Prostate gland (tissue), 2 donors: ENCODE results near the gene GALNTL6. TPM values are rescaled to one million over a fixed set of nuclear protein-coding genes. Genes with fewer than 3 reads are reported as not detected.

Experiments used
- DNase-seq: peaks from one replicate; pipeline ENCODE4 v3.0.0-alpha.2; 2019; ENCODE audit warnings: low spot score
- H3K27ac ChIP-seq, 2 donors: fragments of 200-600 bp; sonication (generic); 2 replicates each; pipeline ENCODE4 v1.5.1; 2017 to 2019
- H3K27me3 ChIP-seq: fragments of 200-600 bp; sonication (generic); replicated peaks from 2 replicates; pipeline ENCODE4 v1.5.1; 2019; ENCODE audit not compliant: insufficient read depth
- H3K36me3 ChIP-seq, 2 donors: fragments of 200-600 bp; sonication (generic); 1 replicate in 1 of 2; 2 replicates in 1 of 2; pipeline versions ENCODE4 v1.5.1 to v1.8.1; 2017 to 2019
- H3K4me1 ChIP-seq: fragments of 200-600 bp; sonication (generic); replicated peaks from 2 replicates; pipeline ENCODE4 v1.5.1; 2019
- H3K4me3 ChIP-seq, 2 donors: fragments of 200-600 bp; sonication (generic); 2 replicates each; pipeline ENCODE4 v1.5.1; 2017 to 2019
- H3K9me3 ChIP-seq: fragments of 200-600 bp; sonication (generic); 2 replicates; pipeline ENCODE4 v1.5.1; 2017
- POLR2A ChIP-seq: fragments of 450-650 bp; IDR thresholded peaks from one replicate; pipeline ENCODE4 v1.6.1; 2016; ENCODE audit warnings: antibody characterized with exemption, mild to moderate bottlenecking
- POLR2AphosphoS5 ChIP-seq: sonication (generic); formaldehyde crosslinking; IDR thresholded peaks from one replicate; pipeline ENCODE4 v1.6.1; 2017; ENCODE audit warnings: antibody characterized with exemption
- WGBS: methylation state at CpG from one replicate; pipeline ENCODE4 v1.1.5; 2018; 5-methylcytosine and 5-hydroxymethylcytosine counted together
- intact Hi-C: fragments of 100-400 bp; cut with DNase I; formaldehyde crosslinking; loops from one replicate; pipeline ENCODE4 v1.14.2; 2022
- total RNA-seq, 2 donors: library from RNA; depleted of rRNA; stranded (reverse); fragments of >200 nt; gene quantifications; one replicate each; pipeline ENCODE4 v1.1.0, GENCODE V29; 2016
- TF ChIP-seq, protein P1 (sequence below), 4 experiments: fragments of 200-600 bp in 2 of 4; fragments of 450-650 bp in 2 of 4; sonication (generic) in 2 of 4; IDR thresholded peaks; 1 replicate in 3 of 4; 2 replicates in 1 of 4; pipeline ENCODE4 v1.5.1; 2016 to 2019; ENCODE audit warnings: antibody characterized with exemption in 4 of 4, mild to moderate bottlenecking in 2 of 4, moderate library complexity in 2 of 4

Gene GALNTL6
- total RNA-seq, 2 donors from 2014 or later = 0.23 to 0.85 TPM

DNA sequence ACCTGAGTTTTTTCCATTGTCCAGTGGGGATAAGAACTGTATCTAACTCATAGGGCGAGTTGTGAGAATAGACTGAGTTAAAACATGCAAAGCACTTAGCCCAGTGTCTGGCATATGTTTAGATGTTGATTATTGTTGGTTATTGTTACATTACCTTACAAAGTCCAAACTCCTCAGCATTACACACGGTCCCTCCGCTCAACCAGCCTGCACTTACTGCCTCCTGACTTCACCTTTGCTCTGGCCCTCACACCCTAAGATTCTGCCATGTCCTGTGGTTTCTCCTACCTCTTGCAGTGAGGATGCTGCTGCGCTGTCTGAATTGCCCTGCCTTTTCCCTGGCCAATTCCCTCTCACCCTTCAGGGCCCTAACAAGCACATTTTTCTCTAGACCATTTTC is 1053.2 kb downstream of the GALNTL6 start:
- Histone ChIP-seq H3K27ac (no peak overlapping the region), H3K27me3 (no peaks in the 10 kb centered on the region), H3K4me1 (no peaks in the 10 kb centered on the region), H3K36me3 (no peaks in the 10 kb centered on the region), H3K9me3 (no peaks in the 10 kb centered on the region), H3K4me3 (no peak overlapping the region)
- TF ChIP-seq POLR2AphosphoS5 (no peak), POLR2A (no peak)
- TF ChIP-seq, protein P1, sequence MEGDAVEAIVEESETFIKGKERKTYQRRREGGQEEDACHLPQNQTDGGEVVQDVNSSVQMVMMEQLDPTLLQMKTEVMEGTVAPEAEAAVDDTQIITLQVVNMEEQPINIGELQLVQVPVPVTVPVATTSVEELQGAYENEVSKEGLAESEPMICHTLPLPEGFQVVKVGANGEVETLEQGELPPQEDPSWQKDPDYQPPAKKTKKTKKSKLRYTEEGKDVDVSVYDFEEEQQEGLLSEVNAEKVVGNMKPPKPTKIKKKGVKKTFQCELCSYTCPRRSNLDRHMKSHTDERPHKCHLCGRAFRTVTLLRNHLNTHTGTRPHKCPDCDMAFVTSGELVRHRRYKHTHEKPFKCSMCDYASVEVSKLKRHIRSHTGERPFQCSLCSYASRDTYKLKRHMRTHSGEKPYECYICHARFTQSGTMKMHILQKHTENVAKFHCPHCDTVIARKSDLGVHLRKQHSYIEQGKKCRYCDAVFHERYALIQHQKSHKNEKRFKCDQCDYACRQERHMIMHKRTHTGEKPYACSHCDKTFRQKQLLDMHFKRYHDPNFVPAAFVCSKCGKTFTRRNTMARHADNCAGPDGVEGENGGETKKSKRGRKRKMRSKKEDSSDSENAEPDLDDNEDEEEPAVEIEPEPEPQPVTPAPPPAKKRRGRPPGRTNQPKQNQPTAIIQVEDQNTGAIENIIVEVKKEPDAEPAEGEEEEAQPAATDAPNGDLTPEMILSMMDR (IDR thresholded peaks at IDR 0.05) = no peak
- intact Hi-C loops = no loop called here
- WGBS = 95% methylated on average over 4 of the region's 4 CpGs
- no peak for DNase-seq

DNA sequence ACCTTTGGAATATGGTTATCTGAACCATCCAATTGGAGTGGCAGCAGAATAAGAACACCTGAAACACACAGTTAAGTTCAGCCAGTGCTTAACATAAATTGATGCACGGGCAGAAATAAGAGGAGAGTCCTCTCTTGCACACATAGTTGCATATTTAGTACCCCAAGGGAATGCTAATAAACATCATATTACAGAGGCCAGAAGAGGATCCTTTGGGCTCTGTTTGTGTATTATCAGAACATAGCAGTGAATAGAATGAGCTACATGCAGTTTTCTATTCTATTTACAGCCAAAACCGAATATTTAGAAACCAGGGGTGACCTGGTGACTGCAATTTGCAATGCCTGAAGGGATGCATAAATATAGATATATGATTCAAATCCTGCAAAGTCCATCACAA is 1054.6 kb downstream of the GALNTL6 start:
- intact Hi-C loops = no loop called here
- Histone ChIP-seq H3K27ac (no peak overlapping the region), H3K27me3 (no peaks in the 10 kb centered on the region), H3K36me3 (no peaks in the 10 kb centered on the region), H3K4me1 (no peaks in the 10 kb centered on the region), H3K4me3 (no peak overlapping the region), H3K9me3 (no peaks in the 10 kb centered on the region)
- WGBS = 32% methylated on average over 2 of the region's 2 CpGs
- TF ChIP-seq POLR2A (no peak), POLR2AphosphoS5 (no peak)
- TF ChIP-seq, protein P1 (IDR thresholded peaks at IDR 0.05) = no peak
- no peak for DNase-seq

DNA sequence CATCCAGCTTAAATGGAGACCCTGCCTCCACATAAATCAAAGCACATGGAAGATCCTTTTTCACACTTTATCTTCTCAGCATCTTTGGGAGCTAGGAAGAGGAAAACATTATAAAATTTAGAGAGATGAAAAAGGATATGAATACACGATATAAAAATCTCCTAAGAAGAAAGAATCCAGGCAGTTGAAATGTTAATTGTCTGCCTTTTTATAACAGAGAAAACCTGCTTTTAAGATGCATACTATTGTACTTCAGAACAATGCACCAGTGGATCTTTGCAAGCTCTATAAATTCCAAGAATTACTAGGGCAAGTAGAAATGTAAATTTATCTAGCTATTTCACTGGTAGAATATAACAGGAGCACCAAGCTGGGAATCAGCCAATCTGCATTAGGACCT is 1055.1 kb downstream of the GALNTL6 start:
- intact Hi-C loops = no loop called here
- Histone ChIP-seq H3K36me3 (no peaks in the 10 kb centered on the region), H3K27ac (no peak overlapping the region), H3K9me3 (no peaks in the 10 kb centered on the region), H3K27me3 (no peaks in the 10 kb centered on the region), H3K4me3 (no peak overlapping the region), H3K4me1 (no peaks in the 10 kb centered on the region)
- 13% methylated on average over 1 of the region's 1 CpG for WGBS
- DNase-seq = no peak
- TF ChIP-seq POLR2AphosphoS5 = no peak
- TF ChIP-seq, protein P1 (IDR thresholded peaks at IDR 0.05) = no peak
- no peak for TF ChIP-seq POLR2A

DNA sequence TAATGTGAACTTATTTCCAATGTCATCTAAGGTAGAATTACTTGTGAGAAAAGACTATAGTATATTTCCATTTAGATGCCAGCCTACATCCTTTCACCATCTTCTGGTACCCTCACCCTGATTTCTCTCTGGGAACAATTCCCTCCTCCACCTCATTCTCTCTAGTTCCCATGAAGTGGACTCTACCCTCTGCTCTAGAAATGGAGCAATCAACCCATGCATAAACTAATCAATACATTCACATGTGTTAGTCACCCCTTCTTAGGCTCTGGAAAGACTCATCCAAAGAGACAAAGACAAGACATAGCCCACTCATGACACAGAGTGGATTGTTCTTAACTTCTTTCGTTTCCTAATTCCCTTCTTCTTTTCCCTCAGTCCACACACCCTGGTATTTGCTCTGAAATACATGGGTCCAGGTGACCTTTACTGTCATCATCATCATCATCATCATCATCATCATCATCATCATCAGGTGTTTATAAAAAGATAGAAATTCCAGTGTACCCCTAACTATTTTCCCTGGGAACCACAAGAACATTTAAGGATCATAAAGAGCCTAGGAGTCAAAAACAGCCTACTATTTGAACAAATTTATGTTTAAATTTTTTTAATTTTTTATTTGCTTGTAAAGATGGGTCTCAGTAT is 1056.5 kb downstream of the GALNTL6 start:
- H3K4me1 ChIP-seq = no peaks in the 10 kb centered on the region
- no peak for DNase-seq
- intact Hi-C loops = no loop called here
- TF ChIP-seq POLR2A (no peak), POLR2AphosphoS5 (no peak)
- TF ChIP-seq, protein P1 (IDR thresholded peaks at IDR 0.05) = no peak
- H3K27me3 ChIP-seq = no peaks in the 10 kb centered on the region
- WGBS = 86% methylated on average over 1 of the region's 1 CpG
- H3K36me3 ChIP-seq = no peaks in the 10 kb centered on the region
- no peaks in the 10 kb centered on the region for H3K9me3 ChIP-seq
- H3K27ac ChIP-seq = no peak overlapping the region
- no peak overlapping the region for H3K4me3 ChIP-seq

DNA sequence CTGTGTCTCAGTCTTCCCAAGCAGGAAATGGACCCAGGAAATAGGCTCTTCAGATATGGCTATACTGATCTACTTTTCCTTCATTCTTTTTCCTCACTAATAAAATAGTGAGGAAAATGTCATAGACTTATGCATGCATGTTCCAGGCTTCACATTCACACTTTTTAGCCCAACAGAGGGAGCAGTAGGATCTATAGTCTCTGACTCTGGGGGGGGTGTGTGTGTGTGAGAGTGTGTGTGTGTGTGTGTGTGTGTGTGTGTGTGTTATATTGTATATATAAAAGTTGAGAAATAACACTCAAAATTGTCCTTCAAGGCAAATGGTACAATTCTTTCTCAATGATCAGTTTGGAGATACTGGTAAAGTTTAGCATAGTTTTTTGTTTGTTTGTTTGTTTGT is 1058.2 kb downstream of the GALNTL6 start:
- no peaks in the 10 kb centered on the region for H3K36me3 ChIP-seq
- H3K9me3 ChIP-seq = no peaks in the 10 kb centered on the region
- no peak for DNase-seq
- no peak overlapping the region for H3K4me3 ChIP-seq
- H3K27ac ChIP-seq = no peak overlapping the region
- intact Hi-C loops = no loop called here
- no peaks in the 10 kb centered on the region for H3K4me1 ChIP-seq
- no peaks in the 10 kb centered on the region for H3K27me3 ChIP-seq
- TF ChIP-seq, protein P1 (IDR thresholded peaks at IDR 0.05) = no peak
